Stimulated activated CD8-positive, alpha-beta memory T cell treated with anti-CD3 and anti-CD28 coated beads, Interleukin-7, amount 100 ng/mL, for 24 hours (primary cell): ENCODE data around the gene SH2D3A.

ENCODE experiments used
- DNase-seq: peaks from one replicate; pipeline ENCODE4 v3.0.0-alpha.2; 2020; ENCODE audit warnings: low read depth

The SH2D3A gene

DNA sequence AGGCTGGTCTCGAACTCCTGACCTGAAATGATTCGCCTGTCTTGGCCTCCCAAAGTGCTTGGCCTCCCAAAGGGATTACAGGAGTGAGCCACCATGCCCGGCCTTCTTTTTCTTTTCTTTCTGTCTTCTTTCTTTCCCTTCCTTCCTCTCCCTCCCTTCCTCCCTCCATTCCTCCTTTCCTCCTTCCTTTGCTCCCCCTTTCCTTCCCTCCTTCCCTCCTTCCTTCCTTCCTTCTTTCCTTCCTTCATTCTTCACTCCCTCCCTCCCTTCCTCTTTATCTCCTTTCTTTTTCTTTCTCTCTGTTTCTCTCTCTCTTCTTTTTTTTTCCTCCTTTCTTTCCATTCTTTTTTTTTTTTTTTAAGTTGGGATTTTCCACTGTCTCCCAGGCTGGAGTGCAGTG is 58.9 kb downstream of the SH2D3A start:
- DNase-seq, result no peak

DNA sequence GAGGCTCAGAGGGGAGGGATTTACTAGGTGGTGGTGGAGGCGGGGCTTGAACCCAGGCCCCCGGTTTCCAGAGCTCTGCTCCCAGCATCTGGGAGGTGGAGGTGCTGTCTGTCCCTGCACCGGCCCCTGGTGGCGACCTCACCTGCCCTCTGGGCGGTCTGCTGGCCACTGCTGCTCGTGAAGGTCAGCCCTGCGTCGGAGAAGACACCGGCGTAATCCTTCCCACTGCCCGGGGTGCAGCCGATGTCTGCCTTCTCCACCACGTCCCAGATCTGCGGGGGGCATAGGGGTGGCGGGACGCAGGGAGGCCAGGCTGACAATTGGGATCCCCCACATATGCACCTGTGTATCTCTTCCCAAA is 59.6 kb downstream of the SH2D3A start:
- DNase-seq, result no peak

GRCh38 chr19:6707011-6707657 is 60.1 kb downstream of the SH2D3A start:
- no peak for DNase-seq

- no peak for DNase-seq
These were observed 60.6 kb downstream of the SH2D3A start for GRCh38 chr19:6706633-6706958.

GRCh38 chr19:6705931-6706632 is 61.2 kb downstream of the SH2D3A start:
- DNase-seq, result no peak
